Sigmoid colon (tissue), 4 donors: ENCODE measurements around the gene CACNB2.
"Not testable (repeated sequence)": the region's sequence is repeated elsewhere in the genome, so short reads cannot be mapped to it uniquely, and the experiment has no call there.

Experiments
- EP300 ChIP-seq, 4 donors: sonication (generic); formaldehyde crosslinking; IDR thresholded peaks; one replicate each; pipeline ENCODE4 v1.6.1; 2017; ENCODE audit warnings: antibody characterized with exemption in 4 of 4
- POLR2A ChIP-seq, 2 donors: fragments of 450-650 bp; IDR thresholded peaks; one replicate each; pipeline ENCODE4 v1.6.1; 2016; ENCODE audit warnings: antibody characterized with exemption in 2 of 2, mild to moderate bottlenecking in 2 of 2, moderate library complexity in 2 of 2
- TF ChIP-seq, protein P1 (sequence below), 4 experiments: fragments of 450-650 bp in 3 of 4; fragments of 200-600 bp in 1 of 4; IDR thresholded peaks; one replicate each; pipeline ENCODE4 v1.5.1; 2016 to 2019; ENCODE audit warnings: antibody characterized with exemption in 4 of 4, mild to moderate bottlenecking in 3 of 4, moderate library complexity in 2 of 4

- TF ChIP-seq, protein P1, sequence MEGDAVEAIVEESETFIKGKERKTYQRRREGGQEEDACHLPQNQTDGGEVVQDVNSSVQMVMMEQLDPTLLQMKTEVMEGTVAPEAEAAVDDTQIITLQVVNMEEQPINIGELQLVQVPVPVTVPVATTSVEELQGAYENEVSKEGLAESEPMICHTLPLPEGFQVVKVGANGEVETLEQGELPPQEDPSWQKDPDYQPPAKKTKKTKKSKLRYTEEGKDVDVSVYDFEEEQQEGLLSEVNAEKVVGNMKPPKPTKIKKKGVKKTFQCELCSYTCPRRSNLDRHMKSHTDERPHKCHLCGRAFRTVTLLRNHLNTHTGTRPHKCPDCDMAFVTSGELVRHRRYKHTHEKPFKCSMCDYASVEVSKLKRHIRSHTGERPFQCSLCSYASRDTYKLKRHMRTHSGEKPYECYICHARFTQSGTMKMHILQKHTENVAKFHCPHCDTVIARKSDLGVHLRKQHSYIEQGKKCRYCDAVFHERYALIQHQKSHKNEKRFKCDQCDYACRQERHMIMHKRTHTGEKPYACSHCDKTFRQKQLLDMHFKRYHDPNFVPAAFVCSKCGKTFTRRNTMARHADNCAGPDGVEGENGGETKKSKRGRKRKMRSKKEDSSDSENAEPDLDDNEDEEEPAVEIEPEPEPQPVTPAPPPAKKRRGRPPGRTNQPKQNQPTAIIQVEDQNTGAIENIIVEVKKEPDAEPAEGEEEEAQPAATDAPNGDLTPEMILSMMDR (IDR thresholded peaks at IDR 0.05), result not testable (repeated sequence)
- TF ChIP-seq EP300, POLR2A (IDR thresholded peaks at IDR 0.05): not testable (repeated sequence)
Observed at GRCh38 chr10:18591141-18591540, 450.9 kb downstream of the CACNB2 start.
